H54 (cell line): Measurements from ENCODE around the gene YPEL5.
"Not testable (repeated sequence)": the region's sequence is repeated elsewhere in the genome, so short reads cannot be mapped to it uniquely, and the experiment has no call there.

ENCODE experiments used
- DNase-seq: peaks from one replicate; pipeline ENCODE4 v3.0.0; 2011; ENCODE audit warnings: low spot score, mixed read lengths; ENCODE audit not compliant: insufficient read length
- FAIRE-seq: peaks from 3 replicates; lab custom pipeline; 2011; peaks lifted over from hg19 to GRCh38; lab: Jason Lieb, UNC
- POLR2A ChIP-seq: IDR thresholded peaks from 2 replicates; pipeline ENCODE4 v1.6.1; 2011; ENCODE audit warnings: low read depth, mild to moderate bottlenecking, low read length

The YPEL5 gene

GRCh38 chr2:30115141-30115980, 31.4 kb upstream of the YPEL5 start:
- TF ChIP-seq POLR2A, result no peak
- peak; percentile 33 for FAIRE-seq
- DNase-seq, result peak; percentile 57

GRCh38 chr2:30115981-30116285, 30.9 kb upstream of the YPEL5 start:
- no peak for DNase-seq
- TF ChIP-seq POLR2A, result no peak
- FAIRE-seq, result no peak

- DNase-seq, result no peak
- no peak for TF ChIP-seq POLR2A
- FAIRE-seq, result no peak
These were observed 24.4 kb upstream of the YPEL5 start for GRCh38 chr2:30122362-30122761.

GRCh38 chr2:30127016-30127893, 19.6 kb upstream of the YPEL5 start:
- no peak for TF ChIP-seq POLR2A
- DNase-seq (no peak), FAIRE-seq (peak; percentile 85)

GRCh38 chr2:30134582-30134981, 12.2 kb upstream of the YPEL5 start:
- FAIRE-seq (no peak), DNase-seq (no peak)
- TF ChIP-seq POLR2A, result no peak

GRCh38 chr2:30135541-30135940, 11.3 kb upstream of the YPEL5 start:
- FAIRE-seq (no peak), DNase-seq (no peak)
- TF ChIP-seq POLR2A, result no peak

- peak; percentile 52 for FAIRE-seq
These were observed 9.9 kb upstream of the YPEL5 start for GRCh38 chr2:30136764-30137444.

GRCh38 chr2:30139131-30139870, 7.5 kb upstream of the YPEL5 start:
- no peak for FAIRE-seq
- DNase-seq, result no peak
- no peak for TF ChIP-seq POLR2A

More at GRCh38 chr2:30136764-30137444, 9.9 kb upstream of the YPEL5 start:
- TF ChIP-seq POLR2A, result no peak
- no peak for DNase-seq

- TF ChIP-seq POLR2A, result no peak
- FAIRE-seq, result no peak
These were observed 5.7 kb upstream of the YPEL5 start for GRCh38 chr2:30141136-30141535.

GRCh38 chr2:30144260-30144659, 2.5 kb upstream of the YPEL5 start:
- no peak for DNase-seq
- no peak for FAIRE-seq
- TF ChIP-seq POLR2A, result no peak

More at GRCh38 chr2:30141136-30141535, 5.7 kb upstream of the YPEL5 start:
- no peak for DNase-seq

GRCh38 chr2:30144951-30145350, 1.9 kb upstream of the YPEL5 start:
- FAIRE-seq, DNase-seq: not testable (repeated sequence)

- no peak for DNase-seq
- TF ChIP-seq POLR2A, result no peak
- no peak for FAIRE-seq
These were observed 926 bp upstream of the YPEL5 start for GRCh38 chr2:30145826-30146336.

GRCh38 chr2:30147196-30147714, 448 bp downstream of the YPEL5 start:
- FAIRE-seq (no peak), DNase-seq (no peak)
- no peak for TF ChIP-seq POLR2A
